NCI-H1417 treated with DMSO at 0.1 percent for 48 hours (cell line): ENCODE measurements around the gene SERPINI1.
"Not testable (repeated sequence)": the region's sequence is repeated elsewhere in the genome, so short reads cannot be mapped to it uniquely, and the experiment has no call there.

Experiments
- DNase-seq: peaks from one replicate; lab custom pipeline; 2025; lab: John Stamatoyannopoulos, UW

The SERPINI1 gene

GRCh38 chr3:167787440-167787839 lies 51.9 kb downstream of the SERPINI1 start:
- no peak for DNase-seq

DNA sequence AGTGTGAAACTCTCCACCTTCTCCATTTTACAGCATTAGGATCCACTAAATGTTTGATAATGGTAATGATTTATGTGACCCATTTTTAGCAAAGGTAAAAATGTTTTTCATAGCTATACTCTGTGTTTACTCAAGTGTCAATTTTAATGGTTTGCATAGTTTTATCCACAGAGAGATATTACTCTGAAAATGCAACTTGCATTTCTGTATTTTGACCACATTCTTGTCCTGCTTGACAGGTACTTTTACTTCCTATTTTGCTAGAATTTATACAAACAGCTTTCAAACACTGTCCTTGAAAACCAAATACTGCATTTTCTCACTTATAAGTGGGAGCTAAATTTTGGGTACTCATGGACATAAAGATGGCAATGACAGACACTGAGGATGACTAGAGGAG lies 62.9 kb downstream of the SERPINI1 start:
- no peak for DNase-seq

- DNase-seq, result no peak
Measured at GRCh38 chr3:167808910-167809309, 73.4 kb downstream of the SERPINI1 start.

GRCh38 chr3:167810236-167810635 lies 74.7 kb downstream of the SERPINI1 start:
- DNase-seq, result no peak

- DNase-seq, result no peak
Measured at GRCh38 chr3:167811031-167811430, 75.5 kb downstream of the SERPINI1 start.

- DNase-seq, result no peak
Measured at GRCh38 chr3:167813169-167814123, 77.9 kb downstream of the SERPINI1 start.

GRCh38 chr3:167814441-167814951 lies 79.0 kb downstream of the SERPINI1 start:
- no peak for DNase-seq

DNA sequence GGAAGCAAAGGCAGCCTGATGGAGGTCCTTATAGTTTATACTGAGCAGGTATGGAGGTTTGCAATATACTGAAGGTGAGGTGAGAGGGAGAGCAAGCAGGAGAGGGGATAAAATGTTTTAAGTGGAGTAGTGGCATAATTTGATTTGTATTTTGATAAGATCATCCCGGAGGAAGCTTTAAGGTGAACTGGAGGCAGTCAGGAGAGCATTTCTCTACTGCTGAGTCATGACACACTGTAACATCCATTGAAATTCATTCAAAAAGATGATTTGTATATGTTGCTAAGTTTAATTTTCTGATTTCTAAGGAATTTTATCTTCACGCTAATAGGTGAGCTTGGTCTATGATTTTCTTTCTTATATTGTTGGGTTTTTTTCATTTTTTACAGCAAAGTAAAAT lies 81.4 kb downstream of the SERPINI1 start:
- no peak for DNase-seq

GRCh38 chr3:167820102-167820865 lies 84.8 kb downstream of the SERPINI1 start:
- no peak for DNase-seq

GRCh38 chr3:167821248-167821805 lies 85.8 kb downstream of the SERPINI1 start:
- DNase-seq, result no peak

DNA sequence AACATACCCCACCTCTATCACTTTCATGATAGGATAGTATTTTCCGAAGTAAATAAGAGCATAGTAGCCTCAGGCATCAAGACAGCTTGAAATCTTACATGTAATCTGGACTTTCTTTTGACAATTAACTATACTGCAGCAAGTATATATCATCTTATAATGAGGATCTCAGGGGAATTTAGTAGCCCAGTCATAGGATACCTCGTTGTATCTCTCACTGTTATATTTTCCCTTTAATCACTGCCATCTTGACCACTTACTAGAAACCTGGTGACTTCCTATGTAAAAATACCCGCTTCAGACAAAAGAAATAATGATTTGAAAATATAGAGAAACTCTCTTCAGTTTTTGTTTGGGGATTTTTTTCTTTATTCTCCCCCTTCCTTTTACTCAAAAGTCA lies 88.2 kb downstream of the SERPINI1 start:
- no peak for DNase-seq

DNA sequence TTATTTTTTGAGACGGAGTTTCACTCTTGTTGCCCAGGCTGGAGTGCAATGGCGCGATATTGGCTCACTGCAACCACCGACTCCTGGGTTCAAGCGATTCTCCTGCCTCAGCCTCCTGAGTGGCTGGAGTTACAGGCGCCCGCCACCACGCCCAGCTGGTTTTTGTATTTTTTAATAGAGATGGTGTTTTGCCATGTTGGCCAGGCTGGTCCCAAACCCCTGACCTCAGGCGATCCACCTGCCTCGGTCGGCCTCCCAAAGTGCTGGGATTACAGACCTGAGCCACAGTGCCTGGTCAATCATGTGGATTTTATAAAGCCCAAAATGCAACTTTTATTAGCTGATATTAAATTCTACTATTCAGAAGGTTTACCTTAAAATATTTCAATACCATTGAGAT lies 92.1 kb downstream of the SERPINI1 start:
- not testable (repeated sequence) for DNase-seq

GRCh38 chr3:167829071-167829470 lies 93.5 kb downstream of the SERPINI1 start:
- no peak for DNase-seq

GRCh38 chr3:167830007-167830406 lies 94.5 kb downstream of the SERPINI1 start:
- DNase-seq, result no peak

DNA sequence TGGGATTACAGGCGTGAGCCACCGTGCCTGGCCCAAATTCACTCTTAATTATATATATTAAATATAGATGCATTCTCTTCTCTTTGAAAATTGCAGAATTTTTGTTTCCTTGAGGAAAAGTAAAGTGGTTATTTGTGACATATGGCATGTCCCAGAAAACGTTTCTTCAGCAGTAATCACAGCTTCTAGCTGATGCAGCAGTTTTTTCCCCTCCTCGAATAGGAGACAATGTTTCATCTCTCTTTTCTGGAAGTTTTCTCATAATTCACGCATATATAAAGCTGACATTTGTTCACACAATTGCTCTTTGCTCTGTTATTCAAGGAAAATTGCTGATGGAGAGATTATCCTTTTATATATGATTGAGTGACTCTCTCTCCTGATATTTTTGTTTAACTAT lies 99.8 kb downstream of the SERPINI1 start:
- DNase-seq, result no peak

DNA sequence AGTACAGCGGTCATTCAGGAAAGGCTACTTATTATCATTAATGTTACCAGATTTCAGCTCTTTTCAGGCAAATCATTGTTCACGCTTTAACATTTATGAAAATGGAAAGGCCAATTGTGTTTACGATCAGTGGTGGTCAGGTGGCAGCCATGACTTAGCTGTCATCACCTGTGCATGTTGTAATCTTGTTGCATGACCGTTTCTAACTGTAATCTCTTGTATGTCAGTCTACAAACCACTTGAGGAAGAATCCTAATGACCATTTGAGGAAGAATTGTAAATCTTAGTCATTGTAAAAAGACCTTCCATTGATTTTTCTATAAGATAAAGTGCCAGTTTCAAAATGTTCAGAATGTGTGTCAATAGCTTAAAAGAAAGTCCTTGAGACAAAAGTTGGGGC lies 100.4 kb downstream of the SERPINI1 start:
- no peak for DNase-seq

DNA sequence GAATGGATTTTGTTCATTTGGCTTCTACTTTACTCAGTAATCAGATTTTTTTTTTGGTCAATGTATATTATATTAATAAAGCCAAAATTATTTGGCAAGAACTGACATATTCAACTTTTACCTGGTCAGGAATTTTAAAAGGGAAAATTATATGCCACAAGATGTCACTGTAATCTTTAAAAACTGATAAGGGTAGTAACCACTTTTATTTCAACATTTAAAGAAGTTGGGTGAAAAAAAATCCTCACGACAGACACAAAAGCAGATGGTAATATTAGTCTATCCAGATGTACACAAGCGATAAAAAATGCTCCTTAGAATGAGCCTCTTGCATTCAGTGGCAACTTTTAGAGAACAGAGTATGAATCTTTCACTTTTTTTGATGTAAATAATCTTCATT lies 101.9 kb downstream of the SERPINI1 start:
- DNase-seq, result no peak

GRCh38 chr3:167839460-167840134 lies 104.1 kb downstream of the SERPINI1 start:
- no peak for DNase-seq

GRCh38 chr3:167840247-167840646 lies 104.7 kb downstream of the SERPINI1 start:
- DNase-seq, result no peak

DNA sequence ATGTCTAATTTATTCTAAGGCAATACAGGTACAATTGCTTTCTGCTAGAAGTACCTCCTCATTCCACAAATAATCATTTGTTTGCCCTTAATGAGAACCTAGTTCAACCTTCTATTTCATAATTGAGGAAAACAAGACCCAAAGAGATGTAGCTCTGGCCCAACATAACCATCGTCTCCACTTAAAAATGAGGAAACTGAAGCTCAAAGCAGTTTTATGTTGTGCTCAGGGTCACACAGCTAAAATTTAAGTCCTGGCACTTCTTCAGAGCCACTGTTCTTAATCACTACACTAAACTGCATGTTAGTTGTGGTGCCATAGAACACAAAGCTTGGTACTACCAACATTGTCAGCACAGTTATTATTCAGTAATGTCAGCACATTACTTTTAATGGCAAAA lies 108.0 kb downstream of the SERPINI1 start:
- DNase-seq, result no peak

DNA sequence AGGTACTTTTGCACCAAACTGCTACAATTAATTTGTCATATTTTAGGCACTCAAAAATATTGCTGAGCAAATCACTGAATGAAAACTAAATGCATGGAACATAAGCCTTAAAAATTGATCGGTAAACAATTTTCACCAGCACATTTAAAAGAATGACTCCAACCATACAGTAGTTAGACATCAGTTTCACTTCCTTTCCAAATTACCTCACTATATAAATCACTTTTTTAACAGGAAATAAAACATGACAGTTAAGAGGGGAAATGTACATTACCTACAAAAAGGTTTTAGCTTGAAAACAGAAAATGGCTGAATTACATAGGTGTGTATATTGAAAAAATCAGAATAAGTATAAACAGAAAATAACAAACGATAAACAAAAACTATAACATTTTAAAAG lies 108.4 kb downstream of the SERPINI1 start:
- DNase-seq, result no peak

DNA sequence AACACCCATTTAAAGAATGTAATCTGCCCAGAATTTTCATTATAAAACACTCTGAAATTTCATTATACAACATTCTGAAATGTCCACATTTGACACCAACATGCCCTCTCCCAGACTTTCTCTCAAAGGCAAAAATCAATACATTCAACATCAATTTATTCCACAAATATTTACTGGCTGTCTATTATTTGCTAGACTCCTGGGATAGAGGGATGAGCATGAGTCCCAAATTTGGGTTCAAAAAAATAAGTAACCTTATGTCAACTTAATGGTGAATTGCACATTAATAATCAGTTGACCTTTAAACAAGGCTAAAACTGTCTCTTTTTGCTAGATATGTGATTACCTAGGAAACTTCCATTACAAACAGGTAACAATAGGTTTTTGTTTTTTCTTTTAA lies 109.0 kb downstream of the SERPINI1 start:
- no peak for DNase-seq
